Gastroesophageal sphincter (tissue), 4 donors: ENCODE measurements around the gene SDK2. TPM values are rescaled to one million over a fixed set of nuclear protein-coding genes. Genes with fewer than 3 reads are reported as not detected.

Experiments used
- ATAC-seq: fragments of 150-250 bp; one replicate; pipeline ENCODE4 v1.9.1; 2016; ENCODE audit warnings: mild to moderate bottlenecking, moderate library complexity
- H3K27ac ChIP-seq, 4 donors: fragments of 200-600 bp; sonication (generic) in 3 of 4; 1 replicate in 3 of 4; 2 replicates in 1 of 4; pipeline ENCODE4 v1.5.1; 2016 to 2019
- H3K27me3 ChIP-seq: fragments of 200-600 bp; sonication (generic); one replicate; pipeline ENCODE4 v1.5.1; 2019
- H3K36me3 ChIP-seq, 2 donors: fragments of 200-600 bp; sonication (generic); one replicate each; pipeline ENCODE4 v1.5.1; 2019; ENCODE audit warnings: control low read depth in 1 of 2
- H3K4me1 ChIP-seq, 3 donors: fragments of 200-600 bp; sonication (generic); 1 replicate in 2 of 3; 2 replicates in 1 of 3; pipeline ENCODE4 v1.5.1; 2016 to 2019; ENCODE audit warnings: control low read depth in 2 of 3
- H3K4me3 ChIP-seq, 2 donors: fragments of 200-600 bp; sonication (generic); one replicate each; pipeline ENCODE4 v1.5.1; 2019; ENCODE audit warnings: mild to moderate bottlenecking in 1 of 2, moderate library complexity in 1 of 2
- H3K9me3 ChIP-seq, 3 donors: fragments of 200-600 bp; sonication (generic); one replicate each; pipeline ENCODE4 v1.5.1; 2017 to 2019; ENCODE audit warnings: control low read depth in 2 of 3
- EP300 ChIP-seq: sonication (generic); formaldehyde crosslinking; IDR thresholded peaks from one replicate; pipeline ENCODE4 v1.6.1; 2017; ENCODE audit warnings: antibody characterized with exemption, mild to moderate bottlenecking
- POLR2A ChIP-seq, 2 donors: fragments of 450-650 bp; IDR thresholded peaks; one replicate each; pipeline ENCODE4 v1.6.1; 2017; ENCODE audit warnings: antibody characterized with exemption in 2 of 2, mild to moderate bottlenecking in 2 of 2, moderate library complexity in 1 of 2
- POLR2AphosphoS5 ChIP-seq: sonication (generic); formaldehyde crosslinking; IDR thresholded peaks from one replicate; pipeline ENCODE4 v1.6.1; 2017; ENCODE audit warnings: antibody characterized with exemption
- WGBS, 2 donors: methylation state at CpG; one replicate each; pipeline ENCODE4 v1.1.5; 2018; ENCODE audit warnings: low coverage in 1 of 2; 5-methylcytosine and 5-hydroxymethylcytosine counted together
- total RNA-seq, 4 donors: library from RNA; depleted of rRNA; stranded (reverse); fragments of >200 nt; gene quantifications; one replicate each; pipeline ENCODE4 v1.1.0, GENCODE V29; 2016
- TF ChIP-seq, protein P1 (sequence below), 4 experiments: fragments of 200-600 bp in 2 of 4; fragments of 450-650 bp in 2 of 4; sonication (generic) in 1 of 4; IDR thresholded peaks; one replicate each; pipeline ENCODE4 v1.5.1; 2017 to 2019; ENCODE audit warnings: antibody characterized with exemption in 4 of 4, mild to moderate bottlenecking in 2 of 4, moderate library complexity in 2 of 4

Gene SDK2
- total RNA-seq, 4 donors from 2014 or later = 0.31 to 2.0 (median 0.78) TPM

DNA sequence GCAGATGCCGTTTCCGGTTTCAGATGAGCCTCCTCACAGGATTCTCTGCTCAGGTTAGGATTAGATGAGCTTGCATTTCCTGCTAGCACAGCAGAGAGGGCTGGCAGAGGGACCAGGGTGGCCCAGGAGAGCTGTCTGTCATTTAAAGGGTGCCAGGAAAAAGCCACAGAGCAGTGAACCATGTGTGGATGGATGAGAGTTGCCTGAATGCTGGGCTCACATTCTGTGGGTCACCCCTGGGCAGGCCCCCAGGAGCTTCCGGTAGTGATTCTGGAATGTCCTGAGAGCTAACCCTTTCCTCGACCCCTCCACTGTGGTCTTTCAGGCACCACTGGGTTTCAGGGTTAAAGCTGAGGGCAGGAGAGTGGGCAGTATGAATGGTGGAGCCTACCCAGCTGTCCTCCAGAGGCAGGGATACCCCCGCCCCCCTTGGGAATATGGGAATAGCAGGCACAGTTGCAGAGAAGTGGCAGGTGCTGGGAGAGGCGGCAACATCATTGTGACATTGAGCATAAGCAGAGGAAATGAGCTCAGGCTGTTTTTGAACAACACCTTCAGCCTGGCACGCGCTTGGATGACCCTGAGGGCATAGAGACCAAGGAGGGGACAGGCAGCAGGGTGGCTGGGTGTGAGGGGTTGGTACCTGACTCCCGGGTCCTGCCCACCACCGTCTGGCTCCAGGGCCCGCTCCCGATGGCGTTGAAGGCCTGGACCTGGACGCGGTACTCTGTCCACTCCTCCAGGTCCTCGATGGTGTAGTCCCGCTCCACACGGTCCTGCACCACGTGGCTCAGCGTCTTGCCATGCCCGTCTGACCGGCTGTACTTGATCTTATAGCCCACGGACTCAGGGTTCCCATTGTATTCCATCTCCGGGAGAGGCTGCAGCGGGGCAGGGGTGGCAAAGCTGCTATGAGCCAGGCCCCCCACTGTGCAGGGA is 249.5 kb downstream of the SDK2 start:
- Histone ChIP-seq H3K4me1 (no peaks in the 10 kb centered on the region), H3K4me3 (no peak overlapping the region), H3K36me3 (no peaks in the 10 kb centered on the region), H3K27ac (no peak overlapping the region), H3K9me3 (no peaks in the 10 kb centered on the region), H3K27me3 (no peaks in the 10 kb centered on the region)
- no peak for ATAC-seq
- TF ChIP-seq, protein P1, sequence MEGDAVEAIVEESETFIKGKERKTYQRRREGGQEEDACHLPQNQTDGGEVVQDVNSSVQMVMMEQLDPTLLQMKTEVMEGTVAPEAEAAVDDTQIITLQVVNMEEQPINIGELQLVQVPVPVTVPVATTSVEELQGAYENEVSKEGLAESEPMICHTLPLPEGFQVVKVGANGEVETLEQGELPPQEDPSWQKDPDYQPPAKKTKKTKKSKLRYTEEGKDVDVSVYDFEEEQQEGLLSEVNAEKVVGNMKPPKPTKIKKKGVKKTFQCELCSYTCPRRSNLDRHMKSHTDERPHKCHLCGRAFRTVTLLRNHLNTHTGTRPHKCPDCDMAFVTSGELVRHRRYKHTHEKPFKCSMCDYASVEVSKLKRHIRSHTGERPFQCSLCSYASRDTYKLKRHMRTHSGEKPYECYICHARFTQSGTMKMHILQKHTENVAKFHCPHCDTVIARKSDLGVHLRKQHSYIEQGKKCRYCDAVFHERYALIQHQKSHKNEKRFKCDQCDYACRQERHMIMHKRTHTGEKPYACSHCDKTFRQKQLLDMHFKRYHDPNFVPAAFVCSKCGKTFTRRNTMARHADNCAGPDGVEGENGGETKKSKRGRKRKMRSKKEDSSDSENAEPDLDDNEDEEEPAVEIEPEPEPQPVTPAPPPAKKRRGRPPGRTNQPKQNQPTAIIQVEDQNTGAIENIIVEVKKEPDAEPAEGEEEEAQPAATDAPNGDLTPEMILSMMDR (IDR thresholded peaks at IDR 0.05) = no peak
- WGBS, 2 donors = 71 to 80% methylated on average over 1 to 18 of the region's 25 CpGs

DNA sequence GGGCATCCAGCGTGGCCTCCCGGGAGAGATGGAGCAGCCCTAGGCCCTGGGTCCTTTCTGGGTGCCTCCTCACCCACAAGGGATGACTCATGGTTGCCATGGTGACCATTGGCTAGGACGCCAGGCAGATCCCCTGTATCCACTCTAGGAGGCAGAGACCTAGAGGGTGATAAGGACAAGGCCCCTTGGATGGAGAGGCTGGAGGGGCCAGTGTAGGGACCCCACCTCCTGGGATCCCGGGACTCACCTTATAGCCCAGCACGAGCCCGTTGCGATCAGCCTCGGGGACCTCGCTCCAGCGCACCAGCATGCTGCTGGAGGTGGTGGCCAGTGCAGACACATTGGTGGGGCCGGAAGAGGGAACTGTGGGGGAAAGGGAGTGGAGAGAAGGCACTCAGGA is 250.3 kb downstream of the SDK2 start:
- Histone ChIP-seq H3K9me3 (no peaks in the 10 kb centered on the region), H3K36me3 (no peaks in the 10 kb centered on the region), H3K4me1 (no peaks in the 10 kb centered on the region), H3K4me3 (no peak overlapping the region), H3K27me3 (no peaks in the 10 kb centered on the region), H3K27ac (no peak overlapping the region)
- TF ChIP-seq POLR2A (IDR thresholded peaks at IDR 0.05) (no peak), POLR2AphosphoS5 (no peak), EP300 (no peak)
- TF ChIP-seq, protein P1 (IDR thresholded peaks at IDR 0.05) = no peak
- 88% methylated on average over 1 of the region's 11 CpGs; no CpG with 5 or more reads in 1 of the 2 donors for WGBS, 2 donors
- no peak for ATAC-seq

DNA sequence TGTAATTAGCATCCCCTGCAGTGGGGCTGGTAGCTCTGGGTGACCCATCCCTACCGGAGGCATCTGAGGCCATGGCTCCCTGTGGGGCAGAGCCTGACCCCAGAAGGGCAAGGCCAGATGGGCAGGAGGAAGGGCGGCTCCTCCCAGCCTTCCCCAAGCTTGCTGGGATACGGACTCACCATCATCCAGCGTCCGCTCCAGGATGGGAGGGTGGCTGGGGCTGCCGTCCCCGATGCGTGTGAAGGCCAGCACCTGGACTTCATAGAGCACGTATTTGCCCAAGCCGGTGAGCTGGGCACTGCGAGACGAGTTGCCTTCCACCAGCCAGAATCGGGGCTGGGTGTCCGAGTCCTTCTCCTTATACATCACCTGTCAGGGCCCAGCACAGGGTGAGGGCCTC is 250.9 kb downstream of the SDK2 start:
- no peak overlapping the region for H3K4me3 ChIP-seq
- WGBS, 2 donors = 84% methylated on average over 6 of the region's 14 CpGs; no CpG with 5 or more reads in 1 of the 2 donors

DNA sequence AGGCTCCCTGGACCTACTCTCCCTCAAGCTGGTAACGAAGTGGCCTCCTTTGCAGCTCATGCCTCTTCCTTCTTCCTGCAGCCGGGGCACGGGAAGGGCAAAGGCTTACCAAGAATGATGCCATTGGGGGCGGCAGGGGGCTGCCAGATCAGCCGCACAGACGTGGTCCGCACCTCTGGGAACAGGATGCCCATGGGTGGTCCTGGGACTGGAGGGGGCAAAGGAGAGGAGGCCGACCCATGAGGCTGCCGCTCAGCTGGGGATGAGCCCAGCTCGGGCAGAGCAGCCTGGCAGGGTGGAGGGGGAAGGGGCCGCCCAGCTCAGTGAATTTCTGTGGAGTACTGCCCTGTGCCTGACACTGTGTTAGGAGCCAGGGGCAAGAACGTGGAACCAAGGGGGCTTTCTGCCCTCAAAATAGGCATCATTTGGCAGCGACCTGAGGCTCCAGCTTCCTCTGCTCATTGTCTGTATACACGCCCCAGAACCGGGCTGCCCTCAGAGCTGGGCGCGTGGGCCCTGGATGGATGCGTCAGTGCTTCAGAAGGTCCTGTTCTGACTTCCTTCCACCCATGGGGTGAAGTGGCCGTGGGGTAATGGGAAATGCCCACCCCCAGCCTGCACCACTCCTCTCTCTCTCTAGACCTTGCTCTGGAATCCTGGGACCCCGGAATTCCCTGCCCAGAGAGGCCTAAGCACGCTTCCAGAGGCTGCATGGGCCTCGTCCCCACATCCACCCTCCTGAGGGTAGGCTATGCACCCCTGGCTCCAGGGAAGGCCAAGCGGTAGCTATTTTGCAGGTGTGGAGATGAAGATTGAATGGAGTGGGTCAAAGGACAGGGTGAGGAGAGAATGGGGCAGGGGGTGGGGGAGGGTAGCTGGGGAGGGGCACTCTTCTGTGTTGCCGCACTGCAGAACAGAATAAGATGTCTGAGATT is 252.6 kb downstream of the SDK2 start:
- no peak overlapping the region for H3K27ac ChIP-seq
- H3K27me3 ChIP-seq = no peaks in the 10 kb centered on the region
- H3K9me3 ChIP-seq = no peaks in the 10 kb centered on the region
- no peak overlapping the region for H3K4me3 ChIP-seq
- TF ChIP-seq, protein P1 (IDR thresholded peaks at IDR 0.05) = no peak
- TF ChIP-seq POLR2AphosphoS5 = no peak
- no peak for TF ChIP-seq POLR2A (IDR thresholded peaks at IDR 0.05)
- TF ChIP-seq EP300 = no peak
- no peaks in the 10 kb centered on the region for H3K4me1 ChIP-seq
- ATAC-seq = no peak
- WGBS, 2 donors = 81 to 100% methylated on average over 1 to 3 of the region's 24 CpGs
- H3K36me3 ChIP-seq = no peaks in the 10 kb centered on the region

More for the DNA sequence above, 250.9 kb downstream of the SDK2 start:
- H3K36me3 ChIP-seq = no peaks in the 10 kb centered on the region
- no peaks in the 10 kb centered on the region for H3K4me1 ChIP-seq
- no peaks in the 10 kb centered on the region for H3K27me3 ChIP-seq
- H3K9me3 ChIP-seq = no peaks in the 10 kb centered on the region
- TF ChIP-seq, protein P1 (IDR thresholded peaks at IDR 0.05) = no peak
- TF ChIP-seq EP300 (no peak), POLR2AphosphoS5 (no peak), POLR2A (IDR thresholded peaks at IDR 0.05) (no peak)
- ATAC-seq = no peak
- no peak overlapping the region for H3K27ac ChIP-seq
